ENCODE results near the gene FRZB.

DNA sequence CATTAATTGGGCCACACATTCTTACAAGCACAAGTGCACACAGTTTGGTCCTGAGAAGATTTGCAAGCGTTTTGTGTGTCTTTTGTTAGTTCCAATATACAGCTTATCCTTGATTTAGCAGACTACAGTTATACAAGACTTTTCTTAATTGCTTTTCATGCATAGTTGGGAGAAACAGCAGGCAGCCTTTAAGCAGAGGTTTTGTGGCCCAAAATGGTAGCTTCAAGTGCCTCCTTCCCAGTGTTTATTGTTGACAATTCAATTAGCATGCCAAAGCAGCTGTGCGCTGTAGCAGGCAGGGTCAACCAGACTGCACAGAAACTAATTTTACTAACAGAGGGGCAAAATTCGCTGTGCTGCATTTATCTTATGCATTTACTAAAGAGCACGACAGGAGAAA lies 47.5 kb downstream of the FRZB start:
- TF ChIP-seq, protein P1, sequence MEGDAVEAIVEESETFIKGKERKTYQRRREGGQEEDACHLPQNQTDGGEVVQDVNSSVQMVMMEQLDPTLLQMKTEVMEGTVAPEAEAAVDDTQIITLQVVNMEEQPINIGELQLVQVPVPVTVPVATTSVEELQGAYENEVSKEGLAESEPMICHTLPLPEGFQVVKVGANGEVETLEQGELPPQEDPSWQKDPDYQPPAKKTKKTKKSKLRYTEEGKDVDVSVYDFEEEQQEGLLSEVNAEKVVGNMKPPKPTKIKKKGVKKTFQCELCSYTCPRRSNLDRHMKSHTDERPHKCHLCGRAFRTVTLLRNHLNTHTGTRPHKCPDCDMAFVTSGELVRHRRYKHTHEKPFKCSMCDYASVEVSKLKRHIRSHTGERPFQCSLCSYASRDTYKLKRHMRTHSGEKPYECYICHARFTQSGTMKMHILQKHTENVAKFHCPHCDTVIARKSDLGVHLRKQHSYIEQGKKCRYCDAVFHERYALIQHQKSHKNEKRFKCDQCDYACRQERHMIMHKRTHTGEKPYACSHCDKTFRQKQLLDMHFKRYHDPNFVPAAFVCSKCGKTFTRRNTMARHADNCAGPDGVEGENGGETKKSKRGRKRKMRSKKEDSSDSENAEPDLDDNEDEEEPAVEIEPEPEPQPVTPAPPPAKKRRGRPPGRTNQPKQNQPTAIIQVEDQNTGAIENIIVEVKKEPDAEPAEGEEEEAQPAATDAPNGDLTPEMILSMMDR (IDR thresholded peaks at IDR 0.05) = no peak
- no peak for TF ChIP-seq POLR2A (IDR thresholded peaks at IDR 0.05)
